Measurements from ENCODE around the gene ACTN3.

DNA sequence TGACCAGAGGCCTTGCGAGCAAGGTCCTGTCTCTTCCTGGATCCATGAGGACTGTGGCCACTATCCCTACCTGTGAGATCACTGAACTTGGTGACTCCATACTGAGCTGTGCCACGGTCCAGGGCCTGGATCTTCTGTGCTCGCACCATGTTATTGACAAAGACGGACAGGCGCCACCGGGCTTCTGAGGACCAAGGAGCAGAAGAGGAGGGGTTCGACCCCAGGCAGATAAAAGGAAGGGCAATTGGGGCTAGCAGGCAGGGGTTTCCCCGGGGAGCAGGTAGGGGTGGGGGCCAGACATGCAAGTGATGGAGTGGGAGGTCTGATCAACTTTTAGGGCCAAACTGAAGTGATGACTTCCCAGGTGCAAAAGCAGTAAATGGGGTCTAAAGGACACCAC, 19.5 kb downstream of the ACTN3 start:
- TF ChIP-seq RFX5 (IDR thresholded peaks at IDR 0.05) (no peak), POLR2A (IDR thresholded peaks at IDR 0.05; ENCODE audit: low read length) (no peak), RCOR1 (IDR thresholded peaks at IDR 0.05; ENCODE audit: low read depth, low read length) (no peak), ZC3H11A (IDR thresholded peaks at IDR 0.05) (no peak), EP300 (IDR thresholded peaks at IDR 0.05) (no peak), MYC (IDR thresholded peaks at IDR 0.05; ENCODE audit: borderline replicate concordance, low read length) (no peak), BHLHE40 (IDR thresholded peaks at IDR 0.05; ENCODE audit: low read depth, low read length) (no peak), PHF8 (IDR thresholded peaks at IDR 0.05; ENCODE audit: borderline replicate concordance, low read depth) (no peak), RNF2 (IDR thresholded peaks at IDR 0.05; ENCODE audit: borderline replicate concordance, low read depth) (no peak), HDAC2 (IDR thresholded peaks at IDR 0.05) (no peak), MAFK (IDR thresholded peaks at IDR 0.05; ENCODE audit: partially characterized antibody) (no peak)
- TF ChIP-seq, protein P1, sequence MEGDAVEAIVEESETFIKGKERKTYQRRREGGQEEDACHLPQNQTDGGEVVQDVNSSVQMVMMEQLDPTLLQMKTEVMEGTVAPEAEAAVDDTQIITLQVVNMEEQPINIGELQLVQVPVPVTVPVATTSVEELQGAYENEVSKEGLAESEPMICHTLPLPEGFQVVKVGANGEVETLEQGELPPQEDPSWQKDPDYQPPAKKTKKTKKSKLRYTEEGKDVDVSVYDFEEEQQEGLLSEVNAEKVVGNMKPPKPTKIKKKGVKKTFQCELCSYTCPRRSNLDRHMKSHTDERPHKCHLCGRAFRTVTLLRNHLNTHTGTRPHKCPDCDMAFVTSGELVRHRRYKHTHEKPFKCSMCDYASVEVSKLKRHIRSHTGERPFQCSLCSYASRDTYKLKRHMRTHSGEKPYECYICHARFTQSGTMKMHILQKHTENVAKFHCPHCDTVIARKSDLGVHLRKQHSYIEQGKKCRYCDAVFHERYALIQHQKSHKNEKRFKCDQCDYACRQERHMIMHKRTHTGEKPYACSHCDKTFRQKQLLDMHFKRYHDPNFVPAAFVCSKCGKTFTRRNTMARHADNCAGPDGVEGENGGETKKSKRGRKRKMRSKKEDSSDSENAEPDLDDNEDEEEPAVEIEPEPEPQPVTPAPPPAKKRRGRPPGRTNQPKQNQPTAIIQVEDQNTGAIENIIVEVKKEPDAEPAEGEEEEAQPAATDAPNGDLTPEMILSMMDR (IDR thresholded peaks at IDR 0.05): no peak
- TF ChIP-seq, protein P2, sequence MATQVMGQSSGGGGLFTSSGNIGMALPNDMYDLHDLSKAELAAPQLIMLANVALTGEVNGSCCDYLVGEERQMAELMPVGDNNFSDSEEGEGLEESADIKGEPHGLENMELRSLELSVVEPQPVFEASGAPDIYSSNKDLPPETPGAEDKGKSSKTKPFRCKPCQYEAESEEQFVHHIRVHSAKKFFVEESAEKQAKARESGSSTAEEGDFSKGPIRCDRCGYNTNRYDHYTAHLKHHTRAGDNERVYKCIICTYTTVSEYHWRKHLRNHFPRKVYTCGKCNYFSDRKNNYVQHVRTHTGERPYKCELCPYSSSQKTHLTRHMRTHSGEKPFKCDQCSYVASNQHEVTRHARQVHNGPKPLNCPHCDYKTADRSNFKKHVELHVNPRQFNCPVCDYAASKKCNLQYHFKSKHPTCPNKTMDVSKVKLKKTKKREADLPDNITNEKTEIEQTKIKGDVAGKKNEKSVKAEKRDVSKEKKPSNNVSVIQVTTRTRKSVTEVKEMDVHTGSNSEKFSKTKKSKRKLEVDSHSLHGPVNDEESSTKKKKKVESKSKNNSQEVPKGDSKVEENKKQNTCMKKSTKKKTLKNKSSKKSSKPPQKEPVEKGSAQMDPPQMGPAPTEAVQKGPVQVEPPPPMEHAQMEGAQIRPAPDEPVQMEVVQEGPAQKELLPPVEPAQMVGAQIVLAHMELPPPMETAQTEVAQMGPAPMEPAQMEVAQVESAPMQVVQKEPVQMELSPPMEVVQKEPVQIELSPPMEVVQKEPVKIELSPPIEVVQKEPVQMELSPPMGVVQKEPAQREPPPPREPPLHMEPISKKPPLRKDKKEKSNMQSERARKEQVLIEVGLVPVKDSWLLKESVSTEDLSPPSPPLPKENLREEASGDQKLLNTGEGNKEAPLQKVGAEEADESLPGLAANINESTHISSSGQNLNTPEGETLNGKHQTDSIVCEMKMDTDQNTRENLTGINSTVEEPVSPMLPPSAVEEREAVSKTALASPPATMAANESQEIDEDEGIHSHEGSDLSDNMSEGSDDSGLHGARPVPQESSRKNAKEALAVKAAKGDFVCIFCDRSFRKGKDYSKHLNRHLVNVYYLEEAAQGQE (IDR thresholded peaks at IDR 0.05): no peak

Measured in A549 (cell line).